HG02759 (cell line): ENCODE measurements around the gene GRID2IP.

Experiments
- ATAC-seq: cut with Tn5 transposase; IDR thresholded peaks from one replicate; pipeline ENCODE4 v1.9.1; 2021; ENCODE audit warnings: mild to moderate bottlenecking, moderate library complexity; ENCODE audit not compliant: unreplicated experiment

The GRID2IP gene

GRCh38 chr7:6563936-6564770 is 12.9 kb upstream of the GRID2IP start:
- ATAC-seq, result no peak

DNA sequence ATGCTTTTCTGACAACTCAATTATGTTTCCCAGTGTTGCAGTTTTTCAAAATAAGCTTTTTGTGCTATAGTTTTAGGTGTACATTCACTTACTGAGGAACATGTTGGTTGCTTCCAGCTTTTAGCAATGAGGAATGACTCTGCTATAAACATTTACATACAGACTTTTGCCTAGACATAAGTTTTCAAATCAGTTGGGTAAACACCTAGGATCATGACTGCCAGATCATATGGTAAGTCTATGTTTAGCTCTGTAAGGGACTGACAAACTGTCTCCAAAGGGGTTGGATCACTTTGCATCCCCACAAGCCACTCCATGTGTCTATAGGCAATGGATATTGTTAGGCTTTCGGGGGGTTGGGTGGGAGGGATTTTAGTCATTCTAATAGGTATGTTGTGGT is 10.8 kb upstream of the GRID2IP start:
- no peak for ATAC-seq

DNA sequence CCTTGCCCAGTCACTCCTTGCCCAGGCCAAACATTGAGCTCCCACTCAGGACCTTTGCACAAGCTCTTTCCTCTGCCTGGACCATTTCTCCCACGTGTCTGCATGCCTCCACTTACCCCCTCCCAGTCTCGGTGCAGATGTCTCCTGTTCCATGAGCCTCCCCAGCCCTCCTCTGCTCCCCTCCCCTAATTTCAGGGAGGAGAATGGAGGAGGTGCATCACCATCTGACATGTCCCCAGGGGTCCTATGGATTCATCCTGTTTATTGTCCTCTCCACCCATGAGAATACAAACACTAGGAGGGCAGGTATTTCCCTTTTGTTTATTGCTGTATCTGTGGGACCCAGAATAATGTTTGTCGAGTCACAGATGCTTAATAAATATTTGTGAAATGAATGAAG is 8.6 kb upstream of the GRID2IP start:
- no peak for ATAC-seq

- ATAC-seq, result no peak
These were observed 7.6 kb upstream of the GRID2IP start for GRCh38 chr7:6558837-6559236.

GRCh38 chr7:6556196-6556595 is 4.9 kb upstream of the GRID2IP start:
- ATAC-seq, result no peak

- ATAC-seq, result no peak
These were observed 3.6 kb upstream of the GRID2IP start for GRCh38 chr7:6554848-6555247.

DNA sequence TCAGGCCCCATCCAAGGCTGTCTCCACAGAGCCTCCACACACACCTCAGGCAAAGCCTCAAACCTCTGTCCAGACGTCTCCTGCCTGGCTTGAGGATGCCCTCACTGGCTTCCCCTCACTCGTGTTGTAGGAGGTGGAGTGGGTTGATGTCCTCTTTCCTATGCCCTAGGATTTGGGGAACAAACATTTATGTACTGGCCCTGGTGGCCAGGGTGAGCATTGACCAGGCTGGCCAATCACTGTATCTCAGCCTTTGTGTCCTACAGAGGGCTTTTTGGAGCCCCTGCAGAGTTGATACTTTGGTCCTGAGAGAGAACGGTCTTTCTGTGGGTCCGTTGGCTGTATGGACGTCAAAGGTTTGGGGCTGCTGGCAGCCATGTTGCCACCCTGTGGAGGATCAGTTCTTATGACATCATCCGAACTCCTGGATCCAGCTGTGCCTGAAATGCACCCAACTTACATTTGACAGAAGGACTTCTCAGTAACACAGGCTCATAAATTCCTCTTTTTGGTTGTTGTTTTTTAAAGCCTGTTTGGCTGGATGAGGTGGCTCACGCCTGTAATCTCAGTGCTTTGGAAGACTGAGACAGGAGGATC is 2.3 kb upstream of the GRID2IP start:
- ATAC-seq, result no peak

GRCh38 chr7:6547400-6547799 is 3.9 kb downstream of the GRID2IP start:
- no peak for ATAC-seq

GRCh38 chr7:6546498-6547251 is 4.6 kb downstream of the GRID2IP start:
- no peak for ATAC-seq

- ATAC-seq, result peak; percentile 65
These were observed 5.7 kb downstream of the GRID2IP start for GRCh38 chr7:6545398-6546126.

GRCh38 chr7:6542368-6542767 is 8.9 kb downstream of the GRID2IP start:
- no peak for ATAC-seq

DNA sequence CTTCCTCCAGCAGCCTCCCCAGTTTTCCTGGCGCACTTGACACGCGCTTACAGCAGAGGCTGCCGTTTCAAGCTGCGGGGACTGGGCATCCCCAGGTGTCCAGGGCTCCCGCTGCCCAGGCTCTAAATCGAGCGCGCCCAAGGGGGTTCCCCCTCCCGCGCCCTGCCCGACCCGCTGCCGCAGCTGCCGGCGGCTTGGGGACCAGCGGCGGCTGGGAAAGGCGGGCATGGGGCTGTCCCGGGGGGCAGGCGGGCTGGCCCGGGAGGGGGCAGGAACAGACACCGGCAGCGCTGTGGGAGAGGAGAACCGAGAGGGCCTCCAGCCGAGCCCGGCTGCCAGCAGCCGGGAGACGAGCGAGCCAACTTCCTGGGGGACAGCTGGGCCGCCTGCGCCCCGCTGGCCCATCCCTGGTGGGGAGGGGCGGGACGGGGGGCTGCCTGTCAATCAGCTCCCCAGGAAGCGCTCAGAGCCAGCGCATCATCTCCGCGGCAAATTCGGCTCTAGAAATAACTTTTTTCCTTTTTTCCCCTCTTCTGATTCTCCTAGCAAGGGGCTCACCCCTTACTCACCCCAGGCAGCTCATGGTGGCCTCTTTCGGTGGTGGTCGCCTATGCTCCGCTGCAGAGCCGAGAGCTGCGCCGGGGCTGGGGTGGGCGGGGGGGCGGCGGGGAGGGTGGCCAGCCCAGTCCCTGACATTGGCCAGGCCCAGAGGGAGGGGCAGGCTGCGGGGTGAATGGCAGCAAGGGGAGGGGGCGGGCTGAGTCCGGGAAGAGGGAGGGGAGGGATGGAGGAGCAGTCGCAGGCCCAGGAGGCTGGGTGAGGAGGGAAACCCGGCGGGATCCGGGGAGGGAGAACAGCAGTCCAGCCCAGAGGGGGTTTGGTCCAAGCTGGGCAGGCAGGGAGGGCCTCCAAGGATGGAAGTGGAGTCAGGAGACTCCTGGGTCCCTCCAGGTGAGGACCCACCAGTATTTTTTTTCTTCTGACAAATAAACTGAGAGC is 14.7 kb downstream of the GRID2IP start:
- ATAC-seq, result no peak

DNA sequence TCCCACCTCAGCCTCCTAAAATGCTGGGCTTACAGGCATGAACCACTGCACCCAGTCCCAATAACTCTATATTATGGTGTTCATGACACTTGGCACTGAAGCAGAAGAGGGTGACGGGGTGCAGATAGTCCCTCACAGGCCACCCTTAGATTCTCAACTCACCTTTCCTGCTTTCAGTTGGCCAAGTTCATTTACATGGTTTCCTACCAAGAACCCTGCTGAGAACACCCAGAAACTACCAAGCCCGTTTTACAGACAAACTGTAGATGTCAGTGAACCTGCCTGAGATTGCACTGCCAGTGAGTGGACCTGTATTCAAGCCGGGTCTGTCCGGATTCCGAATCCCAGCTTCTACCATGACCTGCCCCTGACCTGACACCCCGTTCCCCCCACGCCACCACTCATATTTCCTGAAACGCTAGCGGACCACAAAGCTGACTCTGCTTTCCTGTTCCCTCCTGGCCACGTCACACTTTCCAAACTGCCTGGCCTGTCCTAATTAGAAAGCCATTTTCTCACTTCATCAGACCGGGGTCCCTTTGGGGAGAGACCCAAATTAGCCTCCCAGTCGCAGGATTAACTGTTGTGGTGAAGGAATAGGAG is 17.3 kb downstream of the GRID2IP start:
- no peak for ATAC-seq

DNA sequence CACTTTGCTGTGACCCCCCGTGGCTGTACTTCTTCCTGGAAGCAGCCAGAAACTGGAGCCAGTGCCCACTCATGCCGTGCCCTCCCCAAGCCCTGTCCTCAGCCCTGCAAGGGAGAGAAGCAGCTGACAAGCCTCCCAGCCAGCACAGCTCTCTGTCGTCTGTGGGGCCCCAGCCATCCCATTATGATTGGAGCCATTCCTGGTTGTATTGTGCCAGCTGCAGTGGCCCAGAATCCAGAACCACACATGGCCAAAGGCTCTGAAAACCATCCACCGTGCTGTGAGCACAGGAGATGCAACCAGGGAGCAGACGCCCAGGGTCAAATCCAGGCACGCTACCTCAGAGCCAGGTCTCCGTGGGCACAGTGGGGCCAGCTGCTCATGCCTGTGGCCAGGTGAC is 18.7 kb downstream of the GRID2IP start:
- ATAC-seq, result no peak

GRCh38 chr7:6531492-6532279 is 19.6 kb downstream of the GRID2IP start:
- ATAC-seq, result peak; percentile 4

- peak; percentile 64 for ATAC-seq
These were observed 20.4 kb downstream of the GRID2IP start for GRCh38 chr7:6530626-6531491.

DNA sequence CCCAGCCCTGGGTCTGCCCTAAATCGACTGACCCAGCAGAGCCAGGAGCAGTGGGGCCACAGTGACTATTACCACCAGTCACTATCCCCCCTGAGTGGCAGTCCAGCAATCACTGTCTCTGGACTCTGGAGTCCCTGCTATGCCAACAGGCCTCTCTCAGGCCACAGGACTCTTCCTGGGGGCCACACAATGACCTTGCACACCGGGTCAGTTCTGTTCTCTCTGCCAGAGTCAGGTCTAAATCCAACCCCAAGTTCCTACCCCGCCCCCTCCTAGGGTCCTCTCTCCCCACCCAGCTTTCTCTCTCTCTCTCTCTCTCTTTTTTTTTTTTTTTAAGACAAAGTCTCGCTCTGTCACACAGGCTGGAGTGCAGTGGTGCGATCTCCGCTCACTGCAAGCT is 21.6 kb downstream of the GRID2IP start:
- no peak for ATAC-seq
